Ishikawa (cell line): ENCODE measurements around the gene FOXK1.

Source experiments
- EGR1 ChIP-seq: IDR thresholded peaks from 2 replicates; pipeline ENCODE4 v1.6.1; 2012
- EP300 ChIP-seq: IDR thresholded peaks from 2 replicates; pipeline ENCODE4 v1.6.1; 2012; ENCODE audit warnings: borderline replicate concordance
- RAD21 ChIP-seq: IDR thresholded peaks from 2 replicates; pipeline ENCODE4 v1.6.1; 2012; ENCODE audit warnings: low read depth
- TAF1 ChIP-seq: IDR thresholded peaks from 2 replicates; pipeline ENCODE4 v1.6.1; 2012; ENCODE audit warnings: low read depth, mild to moderate bottlenecking
- TCF12 ChIP-seq: IDR thresholded peaks from 2 replicates; pipeline ENCODE4 v1.6.1; 2012; ENCODE audit warnings: low read depth
- YY1 ChIP-seq: IDR thresholded peaks from 2 replicates; pipeline ENCODE4 v1.6.1; 2012; ENCODE audit warnings: low read depth
- TF ChIP-seq, protein P1 (sequence below): IDR thresholded peaks from 2 replicates; pipeline ENCODE4 v1.6.1; 2012
- TF ChIP-seq, protein P2 (sequence below): IDR thresholded peaks from 2 replicates; pipeline ENCODE4 v1.6.1; 2012
- TF ChIP-seq, protein P3 (sequence below): IDR thresholded peaks from 2 replicates; pipeline ENCODE4 v1.6.1; 2012; ENCODE audit warnings: low read depth, mild to moderate bottlenecking

DNA sequence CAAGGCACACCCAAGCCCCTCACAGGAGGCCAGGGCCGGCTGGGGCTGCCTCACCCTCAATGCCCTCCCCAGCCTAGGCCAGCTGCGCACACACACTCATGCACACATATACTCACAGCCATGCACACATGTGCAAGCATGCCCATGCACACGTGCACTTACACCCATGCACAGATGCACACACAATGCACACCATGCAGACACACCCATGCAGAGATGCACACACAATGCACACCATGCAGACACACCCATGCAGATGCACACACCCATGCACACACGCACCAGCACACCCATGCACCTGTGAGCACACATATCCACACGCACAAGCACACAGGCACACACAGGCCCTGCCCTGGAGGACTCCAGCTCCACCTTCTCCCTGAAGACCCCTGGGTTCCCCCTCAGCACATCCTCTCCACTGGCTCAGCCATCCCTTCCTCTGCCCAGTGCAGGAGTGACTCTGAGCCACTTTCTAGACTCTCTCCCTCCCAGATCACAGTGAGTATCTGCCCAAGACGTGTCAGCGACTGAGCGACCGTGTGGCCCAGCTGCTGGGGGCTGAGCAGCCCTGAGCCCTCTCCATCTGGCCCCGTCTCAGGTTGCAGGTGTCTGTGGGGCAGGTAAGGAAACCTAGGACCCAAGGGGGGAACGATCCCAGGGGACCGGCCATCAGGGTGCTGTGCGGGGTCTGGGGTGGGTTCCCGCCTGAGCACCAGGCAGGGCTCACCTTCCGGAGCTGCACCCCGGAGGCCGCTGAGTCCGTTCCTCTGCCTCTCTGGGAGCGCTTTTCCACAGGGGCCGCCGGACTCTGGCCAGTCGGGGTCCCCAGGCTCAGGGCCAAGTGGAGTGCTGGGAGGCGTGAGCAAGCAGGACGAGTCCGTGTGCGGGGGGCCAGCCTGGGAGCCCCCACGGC is 119.1 kb downstream of the FOXK1 start:
- no peak for TF ChIP-seq TAF1
- no peak for TF ChIP-seq RAD21
- TF ChIP-seq EP300 = no peak
- no peak for TF ChIP-seq TCF12
- TF ChIP-seq, protein P1, sequence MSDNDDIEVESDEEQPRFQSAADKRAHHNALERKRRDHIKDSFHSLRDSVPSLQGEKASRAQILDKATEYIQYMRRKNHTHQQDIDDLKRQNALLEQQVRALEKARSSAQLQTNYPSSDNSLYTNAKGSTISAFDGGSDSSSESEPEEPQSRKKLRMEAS = no peak
- no peak for TF ChIP-seq EGR1
- TF ChIP-seq YY1 = no peak
- TF ChIP-seq, protein P2, sequence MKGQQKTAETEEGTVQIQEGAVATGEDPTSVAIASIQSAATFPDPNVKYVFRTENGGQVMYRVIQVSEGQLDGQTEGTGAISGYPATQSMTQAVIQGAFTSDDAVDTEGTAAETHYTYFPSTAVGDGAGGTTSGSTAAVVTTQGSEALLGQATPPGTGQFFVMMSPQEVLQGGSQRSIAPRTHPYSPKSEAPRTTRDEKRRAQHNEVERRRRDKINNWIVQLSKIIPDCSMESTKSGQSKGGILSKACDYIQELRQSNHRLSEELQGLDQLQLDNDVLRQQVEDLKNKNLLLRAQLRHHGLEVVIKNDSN = no peak
- TF ChIP-seq, protein P3, sequence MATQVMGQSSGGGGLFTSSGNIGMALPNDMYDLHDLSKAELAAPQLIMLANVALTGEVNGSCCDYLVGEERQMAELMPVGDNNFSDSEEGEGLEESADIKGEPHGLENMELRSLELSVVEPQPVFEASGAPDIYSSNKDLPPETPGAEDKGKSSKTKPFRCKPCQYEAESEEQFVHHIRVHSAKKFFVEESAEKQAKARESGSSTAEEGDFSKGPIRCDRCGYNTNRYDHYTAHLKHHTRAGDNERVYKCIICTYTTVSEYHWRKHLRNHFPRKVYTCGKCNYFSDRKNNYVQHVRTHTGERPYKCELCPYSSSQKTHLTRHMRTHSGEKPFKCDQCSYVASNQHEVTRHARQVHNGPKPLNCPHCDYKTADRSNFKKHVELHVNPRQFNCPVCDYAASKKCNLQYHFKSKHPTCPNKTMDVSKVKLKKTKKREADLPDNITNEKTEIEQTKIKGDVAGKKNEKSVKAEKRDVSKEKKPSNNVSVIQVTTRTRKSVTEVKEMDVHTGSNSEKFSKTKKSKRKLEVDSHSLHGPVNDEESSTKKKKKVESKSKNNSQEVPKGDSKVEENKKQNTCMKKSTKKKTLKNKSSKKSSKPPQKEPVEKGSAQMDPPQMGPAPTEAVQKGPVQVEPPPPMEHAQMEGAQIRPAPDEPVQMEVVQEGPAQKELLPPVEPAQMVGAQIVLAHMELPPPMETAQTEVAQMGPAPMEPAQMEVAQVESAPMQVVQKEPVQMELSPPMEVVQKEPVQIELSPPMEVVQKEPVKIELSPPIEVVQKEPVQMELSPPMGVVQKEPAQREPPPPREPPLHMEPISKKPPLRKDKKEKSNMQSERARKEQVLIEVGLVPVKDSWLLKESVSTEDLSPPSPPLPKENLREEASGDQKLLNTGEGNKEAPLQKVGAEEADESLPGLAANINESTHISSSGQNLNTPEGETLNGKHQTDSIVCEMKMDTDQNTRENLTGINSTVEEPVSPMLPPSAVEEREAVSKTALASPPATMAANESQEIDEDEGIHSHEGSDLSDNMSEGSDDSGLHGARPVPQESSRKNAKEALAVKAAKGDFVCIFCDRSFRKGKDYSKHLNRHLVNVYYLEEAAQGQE = no peak
